Fibroblast of the aortic adventitia (primary cell): ENCODE measurements around the gene COL6A5. TPM values are rescaled to one million over a fixed set of nuclear protein-coding genes. Genes with fewer than 3 reads are reported as not detected.

ENCODE experiments used
- DNase-seq: peaks from one replicate; pipeline ENCODE4 v3.0.0-alpha.2; 2010; ENCODE audit warnings: low read depth
- H3K4me3 ChIP-seq: 2 replicates; pipeline ENCODE4 v1.5.1; 2011; ENCODE audit warnings: low read depth, mild to moderate bottlenecking, control low read depth, low read length, moderate library complexity
- CTCF ChIP-seq: IDR thresholded peaks from 2 replicates; pipeline ENCODE4 v1.5.1; 2011; ENCODE audit warnings: mild to moderate bottlenecking, low read length, control low read depth, inconsistent platforms; ENCODE audit not compliant: insufficient read depth
- total RNA-seq: library from RNA; depleted of rRNA; stranded (reverse); fragments of >200 nt; gene quantifications from 2 replicates; pipeline ENCODE4 v1.2.3, GENCODE V29; 2012; ENCODE audit warnings: low replicate concordance

COL6A5 gene
- total RNA-seq, 1 donor, result under 0.01 TPM

- no peak overlapping the region for H3K4me3 ChIP-seq
- DNase-seq, result peak; percentile 81
- TF ChIP-seq CTCF, result no peak
Measured at GRCh38 chr3:130488288-130488687, 142.8 kb downstream of the COL6A5 start.

GRCh38 chr3:130488769-130489450 lies 143.4 kb downstream of the COL6A5 start:
- TF ChIP-seq CTCF, result no peak
- H3K4me3 ChIP-seq, result no peak overlapping the region
- peak; percentile 32 for DNase-seq

- H3K4me3 ChIP-seq, result no peak overlapping the region
- TF ChIP-seq CTCF, result no peak
- DNase-seq, result peak; percentile 79
Measured at GRCh38 chr3:130490241-130490640, 144.8 kb downstream of the COL6A5 start.

GRCh38 chr3:130491431-130491830 lies 146.0 kb downstream of the COL6A5 start:
- DNase-seq, result no peak
- no peak for TF ChIP-seq CTCF

GRCh38 chr3:130504701-130505100 lies 159.2 kb downstream of the COL6A5 start:
- no peak for TF ChIP-seq CTCF
- DNase-seq, result no peak
- no peak overlapping the region for H3K4me3 ChIP-seq

More at GRCh38 chr3:130491431-130491830, 146.0 kb downstream of the COL6A5 start:
- H3K4me3 ChIP-seq, result no peak overlapping the region

GRCh38 chr3:130506031-130506430 lies 160.6 kb downstream of the COL6A5 start:
- H3K4me3 ChIP-seq, result no peak overlapping the region
- peak; percentile 25 for DNase-seq
- no peak for TF ChIP-seq CTCF

- DNase-seq, result no peak
Measured at GRCh38 chr3:130507746-130508145, 162.3 kb downstream of the COL6A5 start.

More at GRCh38 chr3:130507746-130508145, 162.3 kb downstream of the COL6A5 start:
- TF ChIP-seq CTCF, result no peak
- H3K4me3 ChIP-seq, result no peak overlapping the region
